Activated CD8-positive, alpha-beta memory T cell treated with anti-CD3 and anti-CD28 coated beads, Interleukin-2, amount 50 U/mL, for 1 hour (primary cell): ENCODE measurements around the gene IER2.
"Not testable (repeated sequence)": the region's sequence is repeated elsewhere in the genome, so short reads cannot be mapped to it uniquely, and the experiment has no call there.

Source experiments
- DNase-seq: peaks from one replicate; pipeline ENCODE4 v3.0.0-alpha.2; 2020; ENCODE audit errors: extremely low read depth

The IER2 gene

DNA sequence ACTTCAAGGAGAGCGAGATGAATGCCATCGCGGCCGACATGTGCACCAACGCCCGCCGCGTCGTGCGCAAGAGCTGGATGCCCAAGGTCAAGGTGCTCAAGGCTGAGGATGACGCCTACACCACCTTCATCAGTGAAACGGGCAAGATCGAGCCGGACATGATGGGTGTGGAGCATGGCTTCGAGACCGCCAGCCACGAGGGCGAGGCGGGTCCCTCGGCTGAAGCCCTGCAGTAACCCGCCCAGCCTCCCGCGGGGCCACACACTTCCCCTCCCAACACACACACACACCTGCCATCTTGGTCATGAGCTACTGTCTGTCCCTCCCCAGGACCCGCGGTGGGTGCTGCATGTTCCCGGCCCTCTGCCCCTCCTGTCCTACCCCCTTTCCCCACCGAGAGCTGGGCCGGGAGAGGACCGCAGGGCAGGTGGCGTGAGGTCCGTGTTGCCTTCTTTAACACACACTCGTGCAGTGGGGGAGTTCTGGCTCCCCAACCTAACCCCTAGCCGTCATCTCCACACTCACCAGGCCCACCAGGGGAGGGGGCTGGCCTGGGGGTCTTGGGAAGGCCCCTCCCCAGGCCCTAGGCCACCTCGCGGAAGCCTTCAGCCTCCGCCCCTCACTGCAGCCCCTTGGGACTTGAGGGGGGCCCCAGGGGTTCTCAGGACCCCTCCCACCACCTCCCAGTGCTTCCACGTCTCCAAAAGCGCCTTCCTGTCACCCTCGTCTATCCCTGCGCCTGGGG lies 11.9 kb upstream of the IER2 start:
- no peak for DNase-seq

DNA sequence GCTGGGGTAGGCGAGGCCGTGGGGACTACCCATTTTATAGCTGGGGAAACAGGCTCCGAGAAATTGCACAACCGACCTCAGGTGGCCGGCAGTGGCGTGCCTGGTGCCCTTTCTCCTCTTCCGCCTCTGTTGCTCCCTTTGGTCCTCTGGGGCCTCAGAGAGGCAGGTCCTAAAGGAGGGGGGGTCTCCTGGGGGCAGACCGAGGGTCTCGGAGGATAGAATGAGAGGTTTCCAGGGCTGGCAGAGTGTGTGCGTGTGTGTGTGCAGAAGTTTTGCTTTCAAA lies 11.4 kb upstream of the IER2 start:
- no peak for DNase-seq

DNA sequence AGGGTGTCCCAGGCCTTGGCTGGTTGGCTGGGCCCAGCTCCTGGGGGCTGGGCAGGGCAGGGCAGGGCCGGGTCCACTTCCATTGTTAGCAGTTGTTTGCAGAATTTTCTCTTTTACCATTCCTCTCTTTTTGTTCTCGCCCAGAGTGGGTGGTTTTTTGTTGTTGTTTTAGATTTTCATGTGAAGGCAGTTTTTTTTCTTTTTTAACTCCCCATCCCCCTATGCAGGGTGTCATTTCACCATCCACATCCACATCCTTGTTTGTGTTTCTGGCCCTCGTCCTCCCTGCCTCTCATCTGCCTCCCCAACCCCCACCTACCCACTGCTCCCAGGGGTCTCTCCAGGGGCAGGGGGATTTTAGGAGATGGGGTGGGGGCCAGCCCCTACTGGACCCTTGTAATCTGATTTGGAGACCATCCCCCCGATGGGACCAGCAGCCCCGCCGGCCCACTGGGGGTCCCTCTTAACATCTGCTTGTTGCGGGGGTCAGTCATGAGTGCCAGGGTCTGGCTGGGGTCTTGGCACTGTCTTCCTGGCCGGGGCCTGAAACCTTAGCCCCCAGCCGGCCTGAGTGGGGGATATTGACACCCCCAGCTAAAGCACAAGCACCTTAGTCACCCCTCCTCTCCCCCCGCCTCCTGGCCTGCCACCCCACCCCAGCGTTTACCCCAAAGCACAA lies 10.4 kb upstream of the IER2 start:
- no peak for DNase-seq

DNA sequence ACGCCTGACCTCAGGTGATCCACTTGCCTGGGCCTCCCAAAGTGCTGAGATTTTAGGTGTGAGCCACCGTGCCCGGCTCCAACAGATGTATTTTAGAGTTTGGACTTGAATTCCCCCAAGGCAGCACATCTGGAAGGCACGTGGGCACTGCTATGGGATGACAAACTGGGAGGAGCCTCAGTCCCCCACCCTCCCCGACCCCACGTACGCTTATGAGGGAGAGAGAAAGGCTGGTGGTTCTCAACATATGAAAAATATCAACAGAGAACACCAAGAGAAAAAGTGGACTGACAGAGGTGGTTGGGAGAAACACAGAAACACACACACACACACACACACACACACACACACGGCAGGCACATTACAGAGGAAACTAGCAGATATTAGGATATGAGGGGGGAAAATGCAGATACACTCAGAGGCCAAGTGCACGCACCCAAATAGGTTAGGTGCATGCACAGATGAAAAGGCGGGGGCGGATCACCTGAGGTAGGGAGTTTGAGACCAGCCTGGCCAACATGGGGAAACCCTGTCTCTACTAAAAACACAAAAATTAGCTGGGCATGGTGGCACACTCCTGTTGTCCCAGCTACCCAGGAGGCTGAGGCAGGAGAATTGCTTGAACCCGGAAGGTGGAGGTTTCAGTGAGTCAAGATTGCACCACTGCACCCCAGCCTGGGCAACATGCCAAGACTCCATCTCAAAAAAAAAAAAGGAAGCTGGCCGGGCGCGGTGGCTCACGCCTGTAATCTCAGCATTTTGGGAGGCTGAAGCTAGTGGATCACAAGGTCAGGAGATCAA lies 3.2 kb upstream of the IER2 start:
- no peak for DNase-seq

DNA sequence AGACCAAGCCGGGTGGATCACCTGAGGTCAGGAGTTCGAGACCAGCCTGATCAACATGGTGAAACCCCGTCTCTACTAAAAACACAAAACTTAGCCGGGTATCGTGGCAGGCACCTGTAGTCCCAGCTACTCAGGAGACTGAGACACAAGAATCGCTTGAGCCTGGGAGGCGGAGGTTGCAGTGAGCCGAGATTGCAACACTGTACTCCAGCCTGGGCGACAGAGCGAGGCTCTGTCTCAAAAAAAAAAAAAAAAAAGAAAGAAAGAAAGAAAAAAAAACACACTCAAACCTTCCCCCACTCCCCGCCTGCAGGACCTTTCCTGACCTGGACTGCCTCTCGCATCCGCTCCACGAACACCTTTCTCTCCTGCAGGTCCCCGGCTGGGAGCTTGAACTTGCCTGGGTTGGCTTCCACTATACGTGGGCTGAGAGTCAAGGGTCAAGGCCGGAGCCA lies 1.0 kb upstream of the IER2 start:
- not testable (repeated sequence) for DNase-seq

- no peak for DNase-seq
Measured at GRCh38 chr19:13149628-13150186, 504 bp upstream of the IER2 start.

- no peak for DNase-seq
Measured at GRCh38 chr19:13150931-13151604, 857 bp downstream of the IER2 start.

GRCh38 chr19:13151605-13152355 lies 1.6 kb downstream of the IER2 start:
- DNase-seq = peak; percentile 89

GRCh38 chr19:13152356-13152973 lies 2.3 kb downstream of the IER2 start:
- no peak for DNase-seq

- peak; percentile 98 for DNase-seq
Measured at GRCh38 chr19:13152974-13153568, 2.9 kb downstream of the IER2 start.

DNA sequence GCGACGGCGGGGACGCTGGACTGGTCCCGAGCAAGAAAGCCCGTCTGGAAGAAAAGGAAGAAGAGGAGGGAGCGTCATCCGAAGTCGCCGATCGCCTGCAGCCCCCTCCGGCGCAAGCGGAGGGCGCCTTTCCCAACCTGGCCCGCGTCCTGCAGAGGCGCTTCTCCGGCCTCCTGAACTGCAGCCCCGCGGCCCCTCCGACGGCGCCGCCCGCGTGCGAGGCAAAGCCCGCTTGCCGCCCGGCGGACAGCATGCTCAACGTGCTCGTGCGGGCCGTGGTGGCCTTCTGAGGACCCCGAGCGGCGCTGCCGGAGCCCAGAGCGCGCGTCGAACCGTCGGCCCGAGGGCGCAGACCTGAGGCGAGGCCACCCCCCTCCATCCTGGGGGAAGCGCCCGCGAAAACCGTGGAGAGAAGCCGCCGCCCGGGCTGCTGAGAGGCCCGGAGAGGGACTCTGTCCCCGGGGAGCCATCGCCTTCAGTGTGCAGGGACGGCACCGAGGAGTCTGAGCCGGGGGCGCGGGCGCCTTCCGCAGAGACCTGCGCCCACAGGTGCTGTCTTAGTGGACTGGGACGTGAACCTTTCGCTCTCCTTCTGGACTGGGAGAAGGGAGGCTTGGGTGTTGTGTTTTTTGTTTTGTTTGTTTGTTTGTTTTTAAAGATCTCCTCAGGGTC lies 3.5 kb downstream of the IER2 start:
- no peak for DNase-seq

- no peak for DNase-seq
Measured at GRCh38 chr19:13154241-13154778, 4.1 kb downstream of the IER2 start.

DNA sequence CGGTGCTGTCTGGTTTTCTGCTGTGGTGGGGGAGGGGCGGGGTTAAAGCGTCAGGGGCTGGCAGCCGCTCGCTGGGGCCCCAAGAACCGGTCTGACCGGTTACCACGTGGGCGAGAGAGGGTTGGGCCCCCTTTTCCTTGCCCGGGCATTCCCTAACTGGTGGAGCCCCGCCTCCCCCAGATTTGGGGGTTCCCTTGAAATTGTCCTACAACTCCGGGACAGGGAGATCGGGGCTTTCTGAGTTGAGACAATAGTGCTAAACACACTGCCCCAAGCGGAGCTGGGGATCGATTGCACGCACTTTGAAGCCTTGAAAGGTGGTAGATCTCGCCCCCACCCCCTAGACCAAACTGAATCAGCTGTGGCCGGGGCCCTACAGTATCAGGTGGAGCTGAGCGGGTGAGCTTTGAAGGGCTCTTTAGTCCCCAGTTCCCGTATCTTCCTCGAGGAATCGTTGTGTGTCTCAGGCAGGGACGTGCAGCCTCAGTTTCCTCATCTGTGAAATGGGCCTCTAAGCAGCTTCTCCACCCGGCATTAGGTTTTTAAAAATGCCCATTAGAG lies 4.8 kb downstream of the IER2 start:
- DNase-seq = peak; percentile 70

DNA sequence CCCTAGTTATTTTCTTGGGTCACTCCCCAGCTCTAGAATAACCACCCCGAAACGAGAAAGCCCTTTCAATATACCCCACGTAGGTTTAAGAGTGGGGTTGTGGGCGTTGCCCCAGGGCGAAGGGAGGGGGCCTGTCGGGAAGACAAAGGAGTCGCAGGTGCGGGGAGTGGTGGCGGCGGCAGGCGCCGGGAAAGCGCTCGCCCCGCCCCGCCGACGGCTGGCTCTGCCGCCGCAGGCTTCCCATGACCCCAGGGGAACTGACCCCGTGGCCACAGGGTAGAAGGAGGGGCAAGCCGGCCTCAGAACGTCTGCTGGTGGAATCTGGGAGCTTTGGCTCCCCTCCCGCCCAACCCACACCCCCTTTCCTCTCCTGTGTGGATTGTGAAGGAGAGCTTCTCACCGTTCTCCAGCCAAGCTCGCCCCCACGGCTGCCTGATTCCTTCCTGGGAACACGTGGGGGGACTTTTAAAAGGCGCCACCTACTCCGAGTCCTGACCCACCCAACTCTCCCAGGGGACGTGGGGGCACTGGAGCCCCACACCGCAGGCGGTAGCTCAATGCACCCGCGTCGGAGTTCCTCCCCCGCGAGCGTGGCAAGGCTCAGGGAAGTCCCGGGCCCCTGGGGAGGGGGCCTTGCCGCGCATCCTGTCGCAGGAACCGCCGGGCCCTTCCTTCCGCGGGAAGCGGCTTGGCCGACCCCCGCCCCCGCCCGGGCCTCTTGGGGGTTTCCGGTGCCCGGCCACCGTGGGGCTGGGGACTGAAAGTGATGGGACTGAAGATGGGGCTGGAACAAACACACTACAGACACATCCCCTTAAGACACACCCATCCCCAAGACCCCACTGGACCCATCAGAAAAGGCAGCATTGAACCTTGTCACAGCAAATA lies 5.5 kb downstream of the IER2 start:
- no peak for DNase-seq

DNA sequence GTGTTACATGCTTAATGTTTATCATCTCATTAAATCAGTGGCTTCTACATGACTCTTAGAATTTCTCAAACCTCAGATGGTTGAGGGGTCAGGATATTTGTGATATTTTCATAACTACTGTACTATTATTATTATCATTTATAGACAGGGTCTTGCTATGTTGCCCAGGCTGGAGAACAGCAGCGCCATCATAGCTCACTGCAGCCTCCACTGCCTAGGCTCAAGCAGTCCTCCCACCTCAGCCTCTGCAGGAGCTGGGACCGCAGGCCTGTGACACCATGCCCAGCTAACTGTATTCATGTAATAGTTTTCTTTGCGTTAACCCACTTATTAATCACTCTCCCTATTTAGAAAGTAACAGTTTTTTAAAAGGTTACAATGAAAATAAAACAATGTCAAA lies 9.5 kb downstream of the IER2 start:
- DNase-seq = no peak

- DNase-seq = no peak
Measured at GRCh38 chr19:13160557-13160956, 10.3 kb downstream of the IER2 start.

DNA sequence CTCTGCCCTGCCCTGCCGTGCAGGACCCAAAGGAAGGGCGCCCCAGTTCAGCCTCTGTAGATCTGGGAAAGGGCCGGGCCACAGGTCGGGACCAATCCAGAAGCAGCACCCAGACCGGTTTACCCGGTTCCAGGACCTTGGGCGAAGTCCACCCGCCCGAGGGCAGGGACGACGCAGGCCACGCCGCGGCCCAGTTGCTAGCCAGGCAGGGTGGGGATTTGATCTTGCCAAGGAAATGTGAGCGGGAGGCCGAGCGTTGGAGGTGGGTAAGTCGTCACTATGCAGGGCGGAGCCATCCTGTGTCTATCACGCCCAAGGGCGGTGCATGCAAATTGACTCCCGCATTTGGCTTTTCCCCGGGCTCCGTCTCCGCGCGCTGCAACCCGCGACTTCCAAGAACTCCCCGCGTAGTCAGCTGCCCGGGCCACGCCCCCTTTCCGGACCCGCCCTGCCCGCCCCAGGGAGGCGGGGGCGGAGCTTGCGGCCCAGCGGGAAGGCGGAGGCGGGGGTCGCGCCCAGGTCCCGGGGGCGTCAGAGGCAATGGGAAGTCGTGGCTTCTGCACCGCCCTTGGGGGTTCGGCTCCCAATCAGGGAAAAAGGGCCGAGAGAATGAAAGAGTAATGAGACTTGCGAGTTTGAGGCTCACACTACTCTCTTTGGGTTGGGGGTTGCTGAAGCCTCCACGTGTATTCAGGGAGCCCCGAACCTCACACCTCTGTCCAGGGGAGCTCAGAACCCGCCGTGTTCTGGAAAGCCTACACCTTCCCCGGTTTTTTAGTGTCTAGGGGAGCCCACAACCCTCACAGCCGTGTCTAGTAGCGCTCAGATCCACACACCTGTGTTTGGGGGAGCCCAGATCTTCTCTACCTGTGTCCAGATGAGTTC lies 12.8 kb downstream of the IER2 start:
- DNase-seq = peak; percentile 65
